ENCODE data around the gene ZNF506. TPM values are rescaled to one million over a fixed set of nuclear protein-coding genes. Genes with fewer than 3 reads are reported as not detected.
"Not testable (repeated sequence)": the region's sequence is repeated elsewhere in the genome, so short reads cannot be mapped to it uniquely, and the experiment has no call there.

The ZNF506 gene
- total RNA-seq, 1 donor from 2014 or later: 22.4 TPM

DNA sequence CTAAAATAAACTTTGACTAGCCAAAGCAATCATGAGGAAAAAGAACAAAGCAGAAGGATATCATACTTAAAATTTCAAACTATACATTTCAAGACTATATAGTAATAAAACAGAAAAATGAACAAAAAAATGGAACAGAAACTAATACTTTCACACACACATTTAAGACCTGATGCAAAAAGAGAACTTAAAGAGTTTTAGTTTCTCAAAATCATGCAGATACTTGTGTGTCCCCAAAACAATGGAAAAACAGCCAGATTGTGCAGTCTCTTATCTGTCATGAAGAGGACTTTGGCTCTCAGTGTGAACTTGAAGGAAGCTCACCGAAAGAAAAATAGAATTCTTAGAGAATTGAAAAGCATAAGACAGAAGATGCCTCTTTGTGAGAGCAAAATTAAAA, 16.1 kb downstream of the ZNF506 start:
- H3K9me3 ChIP-seq: peaks cover 0 to 72% of the 10 kb centered on the region in 2 donors
- H3K27ac ChIP-seq: no peak overlapping the region
- peaks cover 18 to 61% of the 10 kb centered on the region in 2 donors for H3K36me3 ChIP-seq
- intact Hi-C loops (cut with DNase I): no loop called here
- no peak overlapping the region for H3K4me3 ChIP-seq
- TF ChIP-seq, protein P1, sequence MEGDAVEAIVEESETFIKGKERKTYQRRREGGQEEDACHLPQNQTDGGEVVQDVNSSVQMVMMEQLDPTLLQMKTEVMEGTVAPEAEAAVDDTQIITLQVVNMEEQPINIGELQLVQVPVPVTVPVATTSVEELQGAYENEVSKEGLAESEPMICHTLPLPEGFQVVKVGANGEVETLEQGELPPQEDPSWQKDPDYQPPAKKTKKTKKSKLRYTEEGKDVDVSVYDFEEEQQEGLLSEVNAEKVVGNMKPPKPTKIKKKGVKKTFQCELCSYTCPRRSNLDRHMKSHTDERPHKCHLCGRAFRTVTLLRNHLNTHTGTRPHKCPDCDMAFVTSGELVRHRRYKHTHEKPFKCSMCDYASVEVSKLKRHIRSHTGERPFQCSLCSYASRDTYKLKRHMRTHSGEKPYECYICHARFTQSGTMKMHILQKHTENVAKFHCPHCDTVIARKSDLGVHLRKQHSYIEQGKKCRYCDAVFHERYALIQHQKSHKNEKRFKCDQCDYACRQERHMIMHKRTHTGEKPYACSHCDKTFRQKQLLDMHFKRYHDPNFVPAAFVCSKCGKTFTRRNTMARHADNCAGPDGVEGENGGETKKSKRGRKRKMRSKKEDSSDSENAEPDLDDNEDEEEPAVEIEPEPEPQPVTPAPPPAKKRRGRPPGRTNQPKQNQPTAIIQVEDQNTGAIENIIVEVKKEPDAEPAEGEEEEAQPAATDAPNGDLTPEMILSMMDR (IDR thresholded peaks at IDR 0.05): no peak
- H3K27me3 ChIP-seq: no peaks in the 10 kb centered on the region
- no peaks in the 10 kb centered on the region for H3K4me1 ChIP-seq
- no peak for DNase-seq (ENCODE audit: low spot score in 2 of 2)

DNA sequence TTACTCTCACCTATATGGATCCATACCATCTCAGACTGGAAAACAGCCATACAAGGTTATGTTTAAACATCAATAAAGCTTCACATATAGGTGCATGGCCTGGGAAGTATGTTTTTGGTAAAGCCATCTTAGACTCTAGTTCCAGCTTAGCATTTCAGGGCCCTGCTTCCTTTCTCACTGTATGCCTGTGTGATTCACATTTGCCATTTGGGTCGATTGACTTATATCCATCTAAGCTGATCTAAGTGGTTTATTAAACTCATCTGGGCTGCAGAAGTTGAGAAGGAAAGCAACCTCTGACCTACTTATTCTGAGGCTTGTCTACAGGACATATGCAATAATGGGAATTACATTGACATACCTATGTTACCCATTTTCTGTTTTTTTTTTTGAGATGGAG, 33.5 kb downstream of the ZNF506 start:
- DNase-seq (ENCODE audit: low spot score in 2 of 2): no peak
- intact Hi-C loops (cut with DNase I): no loop called here
- Histone ChIP-seq H3K4me1 (no peaks in the 10 kb centered on the region), H3K4me3 (no peak overlapping the region), H3K27ac (no peak overlapping the region), H3K27me3 (no peaks in the 10 kb centered on the region), H3K9me3 (peaks cover 0 to 10% of the 10 kb centered on the region in 2 donors), H3K36me3 (peaks cover 47 to 61% of the 10 kb centered on the region in 2 donors)
- TF ChIP-seq, protein P1 (IDR thresholded peaks at IDR 0.05): no peak

DNA sequence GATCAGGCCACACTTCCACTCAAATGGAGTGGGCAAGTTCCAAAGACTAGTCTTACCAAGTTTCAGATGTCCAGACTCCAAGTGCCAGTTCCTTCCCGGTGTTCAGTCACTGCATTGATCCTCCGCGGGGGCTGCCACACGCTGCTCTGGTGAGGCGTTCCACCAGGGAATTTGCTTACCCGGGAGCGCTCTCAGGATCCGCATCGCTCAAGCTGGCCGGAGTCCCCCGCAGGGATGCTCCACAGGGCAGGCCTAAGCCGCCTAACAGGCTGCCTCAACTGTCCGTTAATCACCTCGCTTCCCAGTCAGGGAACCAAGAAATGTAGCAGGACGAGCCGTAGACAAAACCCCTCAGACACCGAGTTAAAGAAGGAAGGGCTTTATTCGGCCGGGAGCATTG, 36.1 kb downstream of the ZNF506 start:
- H3K9me3 ChIP-seq; intact Hi-C loops (cut with DNase I); H3K4me1 ChIP-seq; DNase-seq (ENCODE audit: low spot score in 2 of 2); H3K27me3 ChIP-seq; H3K27ac ChIP-seq; H3K4me3 ChIP-seq: not testable (repeated sequence)
- peaks cover 25 to 36% of the 10 kb centered on the region in 2 donors for H3K36me3 ChIP-seq

DNA sequence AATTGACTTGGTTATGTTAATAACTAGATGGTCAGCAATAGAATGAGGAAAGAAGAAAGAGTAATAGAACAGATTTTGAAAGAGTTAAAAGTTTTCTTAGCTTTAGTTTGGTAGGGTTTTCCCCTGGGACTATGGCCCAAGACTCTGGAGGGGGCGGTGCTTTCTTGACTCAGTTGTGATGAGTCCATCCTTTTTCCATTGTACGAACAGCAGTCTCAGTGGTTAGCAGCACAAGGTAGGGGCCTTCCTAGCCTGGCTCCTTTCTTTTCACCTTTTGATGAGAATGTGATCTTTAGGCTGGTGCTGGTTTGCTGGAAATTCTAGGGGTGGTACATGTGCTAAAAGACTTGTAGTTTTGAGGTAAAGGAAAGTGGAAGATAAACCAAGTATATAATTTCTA, 38.8 kb downstream of the ZNF506 start:
- Histone ChIP-seq H3K4me1 (peaks cover 0 to 3% of the 10 kb centered on the region in 2 donors), H3K36me3 (peaks cover 10 to 11% of the 10 kb centered on the region in 2 donors), H3K9me3 (peaks cover 0 to 3% of the 10 kb centered on the region in 2 donors), H3K4me3 (no peak overlapping the region), H3K27ac (no peak overlapping the region), H3K27me3 (no peaks in the 10 kb centered on the region)
- TF ChIP-seq, protein P1 (IDR thresholded peaks at IDR 0.05): no peak
- intact Hi-C loops (cut with DNase I): no loop called here
- no peak for DNase-seq (ENCODE audit: low spot score in 2 of 2)

DNA sequence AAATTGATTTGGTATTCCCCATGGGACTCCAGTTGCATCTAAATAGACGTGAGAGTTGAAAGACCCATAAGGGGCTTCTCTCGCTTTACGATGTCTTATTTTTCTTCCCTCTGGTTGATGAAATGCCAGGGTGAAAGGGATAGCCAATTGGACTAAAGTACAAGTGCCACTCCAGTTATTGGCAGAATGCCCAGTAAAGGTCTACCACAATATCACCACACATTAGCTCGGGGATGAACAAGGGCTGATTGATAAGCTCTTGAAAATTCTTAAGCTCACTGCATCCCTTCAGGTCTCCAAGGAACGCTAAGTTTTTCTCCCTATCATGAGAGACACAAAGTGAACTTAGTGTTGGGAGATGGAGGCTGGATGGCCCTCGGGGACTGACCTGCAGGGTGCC, 39.8 kb downstream of the ZNF506 start:
- H3K27ac ChIP-seq; intact Hi-C loops (cut with DNase I); H3K4me3 ChIP-seq; H3K9me3 ChIP-seq; DNase-seq (ENCODE audit: low spot score in 2 of 2); H3K27me3 ChIP-seq; H3K36me3 ChIP-seq: not testable (repeated sequence)
- H3K4me1 ChIP-seq: peaks cover 5 to 11% of the 10 kb centered on the region in 2 donors

DNA sequence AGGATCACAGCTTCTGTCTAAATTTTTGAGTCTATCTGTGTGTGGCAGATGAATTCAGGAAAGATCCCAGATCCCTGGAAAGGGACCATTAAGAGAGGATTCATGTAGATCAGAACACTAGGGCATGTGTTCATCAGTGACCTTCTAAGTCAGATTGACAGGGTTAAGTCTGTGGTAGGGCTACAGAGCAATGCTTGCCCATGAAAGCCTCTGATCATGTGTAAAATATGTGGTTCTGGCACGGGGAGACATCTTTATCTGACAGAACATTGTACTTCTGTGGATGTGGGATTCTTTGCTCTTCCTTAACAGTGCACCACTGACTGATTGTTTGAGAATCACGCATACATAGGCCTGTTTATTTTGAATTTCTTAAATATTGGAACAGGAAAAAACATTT, 42.9 kb downstream of the ZNF506 start:
- H3K36me3 ChIP-seq: no peaks in the 10 kb centered on the region
- no peaks in the 10 kb centered on the region for H3K27me3 ChIP-seq
- H3K4me3 ChIP-seq: no peak overlapping the region
- H3K27ac ChIP-seq: no peak overlapping the region
- DNase-seq (ENCODE audit: low spot score in 2 of 2): no peak
- TF ChIP-seq, protein P1 (IDR thresholded peaks at IDR 0.05): no peak
- peaks cover 5 to 11% of the 10 kb centered on the region in 2 donors for H3K4me1 ChIP-seq
- intact Hi-C loops (cut with DNase I): loop anchor here (1.0 to 10.0 kb wide), 3 partner anchors 39 to 276 kb away; partner anchors contain the start of gene ZNF14
- H3K9me3 ChIP-seq: no peaks in the 10 kb centered on the region

DNA sequence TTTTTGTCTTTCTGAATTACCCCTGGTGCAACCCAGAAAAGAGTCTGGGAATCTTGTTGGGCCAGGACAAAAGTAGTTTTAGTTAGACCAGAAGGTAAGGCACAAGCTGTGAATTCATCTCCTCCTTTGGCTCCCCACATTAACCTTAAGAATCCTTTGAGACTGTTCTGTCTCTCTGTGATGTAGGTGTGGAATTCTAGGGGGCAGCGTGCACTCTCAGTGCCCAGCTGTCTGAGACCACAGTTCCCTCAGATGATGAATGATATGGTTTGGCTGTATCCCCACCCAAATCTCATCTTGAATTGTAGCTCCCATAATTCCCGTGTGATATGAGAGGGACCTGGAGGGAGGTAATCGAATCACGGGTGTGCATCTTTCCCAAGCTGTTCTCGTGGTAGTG, 43.9 kb downstream of the ZNF506 start:
- H3K27ac ChIP-seq: no peak overlapping the region
- no peaks in the 10 kb centered on the region for H3K27me3 ChIP-seq
- DNase-seq (ENCODE audit: low spot score in 2 of 2): no peak
- TF ChIP-seq, protein P1 (IDR thresholded peaks at IDR 0.05): no peak
- intact Hi-C loops (cut with DNase I): loop anchor here (2.0 to 10.0 kb wide), 4 partner anchors 45 to 277 kb away; partner anchors contain the start of genes ZNF101 and ZNF14
- no peaks in the 10 kb centered on the region for H3K9me3 ChIP-seq
- peaks cover 5 to 11% of the 10 kb centered on the region in 2 donors for H3K4me1 ChIP-seq
- H3K36me3 ChIP-seq: no peaks in the 10 kb centered on the region
- peak overlapping the region in 1 of 2 donors; percentile 82 for H3K4me3 ChIP-seq

All from ascending aorta (tissue), 2 donors.